Stimulated activated CD4-positive, alpha-beta T cell treated with anti-CD3 and anti-CD28 coated beads, Interleukin-4, amount 100 ng/mL, for 1 hour (primary cell): ENCODE measurements around the gene TCF23.
"Not testable (repeated sequence)": the region's sequence is repeated elsewhere in the genome, so short reads cannot be mapped to it uniquely, and the experiment has no call there.

Source experiments
- DNase-seq: peaks from one replicate; pipeline ENCODE4 v3.0.0-alpha.2; 2020

TCF23 gene

GRCh38 chr2:27191070-27191829 lies 42.4 kb downstream of the TCF23 start:
- peak; percentile 15 for DNase-seq

GRCh38 chr2:27194538-27195354 lies 45.9 kb downstream of the TCF23 start:
- no peak for DNase-seq

GRCh38 chr2:27195799-27196198 lies 47.0 kb downstream of the TCF23 start:
- DNase-seq, result not testable (repeated sequence)

GRCh38 chr2:27198068-27198467 lies 49.3 kb downstream of the TCF23 start:
- DNase-seq, result not testable (repeated sequence)

GRCh38 chr2:27198627-27199026 lies 49.8 kb downstream of the TCF23 start:
- DNase-seq, result no peak

GRCh38 chr2:27199241-27199640 lies 50.4 kb downstream of the TCF23 start:
- no peak for DNase-seq

GRCh38 chr2:27201675-27202074 lies 52.9 kb downstream of the TCF23 start:
- no peak for DNase-seq

- no peak for DNase-seq
These were observed 54.0 kb downstream of the TCF23 start for GRCh38 chr2:27202854-27203253.

GRCh38 chr2:27203741-27204140 lies 54.9 kb downstream of the TCF23 start:
- DNase-seq, result no peak

- DNase-seq, result no peak
These were observed 55.8 kb downstream of the TCF23 start for GRCh38 chr2:27204566-27204965.

GRCh38 chr2:27205206-27205605 lies 56.4 kb downstream of the TCF23 start:
- no peak for DNase-seq

GRCh38 chr2:27206346-27206745 lies 57.5 kb downstream of the TCF23 start:
- DNase-seq, result no peak
